Measurements from ENCODE around the gene CES2.
A peak's percentile ranks its signal among the peaks of the same experiment; 100 is the strongest.
"Not testable (repeated sequence)": the region's sequence is repeated elsewhere in the genome, so short reads cannot be mapped to it uniquely, and the experiment has no call there.

Gene CES2

DNA sequence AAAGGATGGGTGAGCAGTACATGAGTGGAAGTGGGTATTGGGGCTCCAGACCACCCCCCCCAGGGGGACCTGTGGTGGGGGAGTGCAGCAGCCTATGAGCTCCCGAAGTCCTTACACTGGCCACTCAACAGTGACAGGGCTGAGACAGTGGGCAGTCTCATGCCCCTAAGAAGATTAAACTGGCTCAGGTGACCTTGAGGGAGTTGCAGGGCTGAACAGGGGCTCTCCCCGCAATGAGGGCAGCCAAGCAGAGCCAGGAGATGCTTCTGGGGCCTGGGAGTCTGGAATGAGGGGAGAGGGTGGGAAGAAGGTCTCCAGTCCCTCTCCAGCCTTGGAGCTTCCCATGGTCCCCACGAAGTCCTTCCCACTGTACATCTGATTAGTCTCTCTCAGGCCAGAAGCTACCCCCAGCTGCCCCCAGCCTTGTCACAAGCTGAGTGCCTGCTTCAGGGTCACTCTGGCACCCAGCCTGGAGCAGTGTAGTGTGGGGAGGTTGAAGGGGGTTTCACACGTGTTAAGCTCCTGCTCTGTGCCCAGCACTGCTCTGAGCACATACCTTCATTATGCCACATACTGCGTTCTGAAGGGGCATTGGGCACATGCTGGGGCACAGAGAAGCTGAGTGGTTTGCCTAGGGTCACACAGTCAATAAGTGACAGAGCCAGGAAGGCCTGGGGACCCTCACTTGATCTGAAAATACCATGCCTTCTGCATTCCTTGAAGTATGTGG is 15.6 kb upstream of the CES2 start:
- DNase-seq = no peak

DNA sequence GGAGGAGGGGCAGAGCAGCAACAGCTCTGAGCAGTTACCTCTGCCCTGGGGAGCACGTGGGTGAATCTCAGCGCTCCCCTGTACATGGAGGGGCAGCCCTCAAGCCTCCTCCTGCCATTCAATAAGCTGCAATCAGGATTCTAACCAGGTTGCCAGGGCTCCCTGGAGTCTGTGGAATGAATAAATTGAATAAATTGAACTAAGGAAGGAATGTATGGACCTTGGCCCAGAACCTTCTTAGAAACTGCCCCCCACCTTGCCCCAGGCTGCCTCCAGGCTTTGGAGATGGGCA is 15.1 kb upstream of the CES2 start:
- no peak for DNase-seq

DNA sequence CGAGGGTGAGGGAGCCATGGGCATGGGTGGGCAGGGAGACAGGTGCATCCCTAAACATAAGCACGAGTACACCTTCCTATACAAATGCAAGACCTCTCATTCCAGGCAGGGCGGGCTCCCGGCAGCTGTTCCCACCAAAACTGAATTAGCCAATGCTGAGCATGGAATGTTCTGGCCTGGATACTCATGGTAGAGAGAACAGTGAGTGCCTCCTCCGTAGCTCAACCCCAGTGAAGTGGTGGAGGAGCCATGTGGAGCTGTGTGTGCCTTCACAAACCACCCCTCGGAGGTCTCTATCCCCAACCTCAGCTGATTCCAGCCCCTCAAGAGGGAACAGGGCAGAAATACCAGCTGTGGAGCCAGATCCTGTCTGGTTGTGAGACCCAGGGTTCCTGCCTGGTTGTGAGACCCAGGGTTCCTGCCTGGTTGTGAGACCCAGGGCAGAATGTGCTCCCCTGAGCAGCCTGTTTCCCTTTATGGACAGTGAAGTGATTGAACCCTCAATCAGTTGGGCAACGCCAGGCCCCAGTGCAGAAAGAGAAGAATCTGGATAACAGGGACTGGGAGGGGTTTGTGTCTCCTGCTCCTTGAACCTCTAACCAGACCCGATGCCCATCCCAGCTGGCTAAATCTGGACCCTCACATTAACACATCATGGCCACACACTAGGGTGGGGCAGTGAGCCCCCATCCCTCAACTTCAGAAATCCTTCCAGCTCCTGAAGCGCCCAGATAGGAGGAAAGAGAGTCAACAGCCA is 14.2 kb upstream of the CES2 start:
- DNase-seq = no peak

DNA sequence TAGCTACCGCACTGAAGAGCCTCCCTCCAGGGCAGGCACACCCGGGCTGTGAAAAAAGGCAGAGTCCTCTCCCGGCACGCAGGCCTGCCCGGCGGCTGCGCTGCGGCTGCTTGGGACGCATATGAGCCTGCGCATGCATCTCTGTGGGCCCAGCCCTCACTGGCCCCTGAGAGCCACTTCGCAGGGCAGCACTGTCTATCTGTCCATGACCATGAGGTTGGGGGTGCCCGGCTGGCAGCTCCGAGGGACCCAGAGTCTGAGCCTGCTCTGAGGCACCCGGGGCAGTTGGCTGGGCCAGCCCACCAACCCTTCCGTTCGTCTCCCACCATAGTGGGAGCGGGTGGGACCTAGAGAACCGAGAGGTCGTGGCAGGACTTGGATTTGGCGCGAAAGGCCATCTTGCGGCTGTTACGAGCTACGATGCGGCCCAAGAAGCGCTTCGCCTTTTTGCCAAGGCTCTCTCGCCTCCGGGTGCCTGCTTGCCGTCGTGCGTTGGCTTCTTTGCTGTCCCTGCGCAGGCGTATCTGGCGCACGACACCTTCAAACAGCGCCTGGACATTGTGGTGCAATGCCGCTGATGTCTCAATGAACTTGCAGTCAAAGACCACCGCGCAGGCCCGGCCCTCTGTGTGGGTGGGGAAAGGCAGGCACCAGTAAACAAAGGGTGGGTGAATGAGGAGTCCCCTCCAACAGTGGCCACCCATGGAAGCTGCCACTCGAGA is 13.4 kb upstream of the CES2 start:
- DNase-seq = no peak

DNA sequence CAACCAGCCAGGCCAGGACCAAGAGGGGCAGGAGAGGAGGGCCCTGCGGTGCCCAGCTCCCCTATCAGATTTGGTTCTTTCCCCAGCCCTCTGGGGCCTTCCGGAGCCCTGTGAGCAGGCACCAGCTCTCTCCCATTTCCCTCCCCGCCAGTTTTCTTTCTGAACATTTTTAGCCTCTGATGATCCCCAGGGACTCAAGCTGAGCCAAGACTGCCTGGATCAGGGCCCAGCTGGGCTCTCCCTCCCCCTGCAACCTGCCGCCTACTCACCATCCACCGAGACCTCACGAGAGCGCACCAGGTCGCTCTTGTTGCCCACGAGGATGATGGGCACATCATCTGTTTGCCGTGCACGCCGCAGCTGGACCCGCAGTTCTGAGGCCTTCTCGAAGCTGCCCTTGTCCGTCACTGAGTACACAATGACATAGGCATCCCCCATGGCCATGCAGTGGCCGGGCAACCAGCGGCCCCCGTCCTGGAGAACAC is 12.0 kb upstream of the CES2 start:
- DNase-seq = peak; percentile 29

DNA sequence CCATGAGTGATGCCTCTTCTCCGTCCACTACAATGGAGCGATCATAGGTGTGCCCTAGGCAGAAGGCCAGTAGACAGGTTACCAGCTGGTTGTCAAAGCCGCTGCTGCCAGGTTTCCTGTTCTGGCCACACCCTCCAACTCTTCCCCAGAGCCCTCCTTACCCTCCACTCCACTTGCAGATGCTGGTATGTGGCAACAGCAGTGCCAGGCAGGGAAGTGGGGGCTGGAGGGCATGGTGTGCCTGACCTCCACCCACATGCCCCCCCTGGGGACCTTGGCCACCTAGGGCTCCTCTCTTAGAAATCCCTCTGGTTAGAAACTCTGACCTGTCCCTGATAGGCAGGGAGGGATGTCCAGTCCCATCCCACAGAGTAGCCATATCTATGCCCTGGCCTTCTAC is 11.4 kb upstream of the CES2 start:
- no peak for DNase-seq

DNA sequence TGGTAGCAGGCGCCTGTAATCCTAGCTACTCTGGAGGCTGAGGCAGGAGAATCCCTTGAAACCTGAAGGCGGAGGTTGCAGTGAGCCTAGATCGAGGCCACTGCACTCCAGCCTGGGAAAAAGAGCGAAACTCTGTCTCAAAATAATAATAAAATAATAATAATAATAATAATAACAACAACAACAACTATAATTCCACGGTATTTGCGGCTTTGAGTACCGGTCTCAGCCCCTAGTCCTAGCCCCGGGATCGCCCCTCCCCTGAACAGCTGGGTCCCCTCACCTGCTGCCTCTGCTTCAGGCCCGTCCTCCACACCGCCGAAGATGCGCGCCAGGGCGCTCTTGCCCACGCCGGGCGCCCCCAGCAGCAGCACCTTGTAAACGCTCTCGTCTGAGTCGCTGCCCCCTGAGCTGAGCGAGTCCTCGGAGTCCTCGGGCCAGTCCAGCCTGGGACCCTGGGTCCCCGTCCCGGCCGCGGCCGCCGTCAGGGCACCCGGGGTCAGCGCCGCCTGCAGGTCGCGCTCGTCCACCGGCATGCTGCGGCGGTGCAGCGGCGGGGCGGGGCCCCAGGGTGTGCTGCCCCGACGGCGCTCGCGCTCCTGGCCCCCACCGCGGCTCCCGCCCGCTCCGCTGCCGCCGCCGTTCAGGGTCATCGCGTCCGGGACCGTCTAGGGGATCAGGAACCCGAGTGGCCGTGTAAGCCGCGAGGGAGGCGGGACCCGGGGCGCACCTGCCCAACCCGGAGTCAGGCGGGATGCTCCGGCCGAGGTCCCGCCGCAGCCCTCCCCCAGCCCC is 10.6 kb upstream of the CES2 start:
- no peak for DNase-seq

DNA sequence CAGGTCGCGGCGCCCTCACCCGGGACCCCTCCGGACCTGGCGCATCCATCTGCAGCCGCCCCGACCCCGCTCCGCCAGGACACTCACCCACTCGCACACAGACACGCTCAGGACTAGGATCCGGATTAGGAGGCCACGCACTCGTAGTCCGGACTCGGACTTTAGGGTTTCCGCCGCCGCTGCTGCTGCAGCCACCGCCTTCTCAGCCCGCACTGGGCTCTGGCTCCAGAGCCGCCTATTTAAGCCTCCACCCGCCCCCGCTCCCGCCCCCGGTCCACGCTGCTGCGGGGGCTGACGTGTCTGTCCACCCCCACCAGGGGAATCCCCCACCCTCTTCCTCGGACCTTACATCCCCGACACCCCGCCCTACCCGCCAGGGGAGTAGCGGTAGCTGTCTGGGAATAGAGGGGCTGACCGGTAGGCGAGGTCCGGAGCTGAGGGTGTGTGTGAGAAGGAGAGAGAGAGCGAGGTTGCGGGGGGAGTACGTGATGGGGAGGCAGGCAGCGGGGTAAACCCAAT is 9.9 kb upstream of the CES2 start, which contains the start of gene RRAD:
Gene RRAD (minus strand): TSS at position 214 of the 519 bp plus-strand sequence. CDS start 356 bp downstream, outside the sequence.
- no peak for DNase-seq

DNA sequence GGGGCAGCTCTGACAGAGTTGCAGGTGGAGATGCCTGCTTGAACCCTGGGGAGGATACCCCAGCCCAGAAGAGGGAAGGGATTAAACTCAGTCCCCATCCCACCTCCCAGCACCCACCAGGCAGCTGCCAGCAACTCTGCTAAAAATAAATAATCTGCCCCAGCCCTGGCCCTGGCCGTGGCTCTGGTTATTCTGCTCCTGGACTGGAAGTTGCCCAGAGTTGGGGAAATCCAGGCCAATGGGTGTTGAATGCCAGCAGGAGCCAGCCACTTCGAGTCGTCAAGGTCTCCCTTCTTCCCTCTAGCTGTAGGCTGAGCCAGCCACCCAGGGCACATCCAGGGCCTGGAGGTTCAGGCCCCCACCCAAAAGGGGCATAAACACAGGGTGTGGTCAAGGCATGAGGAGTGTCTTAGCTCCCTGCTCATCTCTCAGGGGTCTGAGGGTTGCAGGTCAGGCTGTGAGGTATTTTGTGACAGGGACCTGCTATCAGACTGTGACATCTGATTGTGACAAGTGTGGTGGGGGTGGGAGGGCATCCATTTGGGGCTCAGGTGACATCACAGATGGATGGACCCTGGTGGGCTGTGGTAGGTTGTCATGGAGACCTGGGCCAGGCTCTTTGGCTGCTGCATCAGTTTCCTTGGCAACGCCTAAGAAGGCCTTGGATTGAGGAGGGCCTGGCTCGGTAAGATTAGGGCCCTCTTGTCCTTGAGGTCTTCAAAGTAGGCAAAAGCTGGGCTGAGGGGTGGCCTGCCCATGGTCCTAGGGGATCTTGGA is 9.0 kb upstream of the CES2 start:
- DNase-seq = no peak

DNA sequence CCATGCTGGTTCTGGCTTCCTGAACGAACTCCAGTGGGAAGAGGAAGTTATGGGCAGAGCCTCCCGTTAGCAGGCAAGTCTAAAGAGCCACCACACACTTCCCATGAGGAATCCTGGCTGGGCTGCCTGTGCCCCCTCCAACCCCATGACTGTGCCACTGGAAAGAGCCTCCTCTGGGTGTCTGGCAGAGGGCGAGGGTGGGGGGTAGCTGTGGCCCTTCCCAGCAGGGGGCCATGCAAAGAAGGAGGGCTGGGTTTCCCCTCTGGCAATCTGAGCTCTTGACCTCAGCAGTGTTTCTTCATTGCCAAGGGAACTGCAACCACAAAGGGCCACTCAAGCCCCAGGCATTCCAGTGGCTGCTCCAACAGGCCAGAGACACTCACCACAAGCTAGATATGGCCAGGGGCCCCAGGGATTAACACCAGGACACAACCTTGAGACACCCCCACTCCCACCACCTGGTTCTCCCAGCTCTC is 8.3 kb upstream of the CES2 start:
- DNase-seq = peak; percentile 85

DNA sequence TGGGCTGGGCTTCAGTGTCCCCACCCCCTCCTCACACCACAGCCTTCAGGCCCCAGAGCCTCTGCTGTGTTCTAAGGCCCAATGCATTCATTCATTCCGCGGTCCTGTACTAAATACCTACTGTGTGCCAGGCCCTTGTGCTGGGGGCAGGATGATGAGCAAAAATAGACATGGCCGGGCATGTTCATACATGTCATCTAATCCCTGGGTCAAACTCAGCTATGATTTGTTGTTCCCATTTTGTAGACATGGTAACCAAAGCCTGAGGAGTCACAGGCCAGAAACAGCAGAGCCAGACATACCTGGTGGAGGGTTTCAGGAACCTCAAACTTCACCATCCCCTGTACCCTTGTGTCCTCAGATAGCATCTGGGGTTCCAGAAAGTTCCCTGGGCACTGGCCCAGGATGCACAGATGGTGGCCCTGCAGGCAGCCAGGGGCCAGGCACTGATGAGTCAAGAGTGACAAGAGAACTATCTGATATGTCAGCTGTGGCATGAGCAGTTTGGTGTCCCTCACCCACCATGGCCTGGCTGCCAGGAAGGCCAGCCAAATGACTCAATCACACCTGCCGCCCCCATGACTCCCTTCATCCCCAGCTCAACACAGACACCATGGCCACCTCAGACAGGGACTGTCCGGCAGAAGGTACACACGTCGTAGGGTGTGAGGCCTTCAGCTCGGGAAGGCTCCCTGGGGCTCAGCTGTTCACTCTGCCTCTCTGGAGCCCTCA is 7.2 kb upstream of the CES2 start:
- DNase-seq = no peak

DNA sequence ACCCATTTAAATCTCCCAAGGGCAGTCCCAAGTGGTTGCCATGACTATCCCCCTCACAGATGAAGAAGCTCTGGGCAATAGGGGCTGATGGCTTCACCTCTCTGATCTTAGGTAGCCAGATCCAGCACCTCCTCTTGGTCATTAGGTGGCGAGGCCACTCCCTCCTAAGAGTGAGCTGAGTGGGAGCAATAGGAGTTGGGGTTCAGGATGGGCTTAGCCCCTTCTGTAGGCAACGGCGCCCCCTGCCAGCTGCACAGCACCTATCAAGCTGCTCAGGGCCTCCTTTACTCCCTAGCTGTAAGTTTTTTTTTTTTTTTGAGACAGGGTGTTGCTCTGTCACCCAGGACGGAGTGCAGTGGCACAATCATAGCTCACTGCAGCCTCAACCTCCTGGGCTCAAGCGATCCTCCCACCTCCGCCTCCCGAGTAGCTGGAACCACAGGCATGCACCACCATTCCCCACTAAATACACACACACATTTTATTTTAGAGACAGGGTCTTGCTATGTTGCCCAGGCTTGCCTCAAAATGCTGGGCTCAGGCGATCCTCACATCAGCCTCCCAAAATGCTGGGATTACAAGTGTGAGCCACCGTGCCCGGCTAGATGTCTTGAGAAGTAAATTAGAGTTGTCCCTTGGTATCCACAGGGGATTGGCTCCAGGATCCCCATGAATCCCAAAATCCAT is 6.5 kb upstream of the CES2 start:
- DNase-seq = no peak

DNA sequence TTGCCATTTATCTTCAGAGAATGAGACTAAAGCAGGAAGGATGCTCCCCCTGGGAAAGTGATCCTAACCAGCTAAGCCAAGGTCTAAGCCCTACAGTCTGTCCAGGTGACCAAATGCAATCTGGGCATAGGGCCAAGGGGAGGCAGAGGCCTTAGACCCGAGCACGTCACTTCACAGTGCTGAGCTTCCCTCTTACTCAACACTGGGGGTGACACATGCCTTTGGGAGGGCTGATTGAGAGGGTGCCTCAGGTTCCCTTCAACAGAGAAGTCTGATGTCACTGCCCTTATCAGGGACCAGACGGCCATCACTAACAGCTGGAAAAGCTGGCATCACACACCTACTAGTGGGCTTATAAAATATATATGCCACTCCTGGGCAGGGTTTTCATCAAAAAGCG is 5.1 kb upstream of the CES2 start:
- no peak for DNase-seq

DNA sequence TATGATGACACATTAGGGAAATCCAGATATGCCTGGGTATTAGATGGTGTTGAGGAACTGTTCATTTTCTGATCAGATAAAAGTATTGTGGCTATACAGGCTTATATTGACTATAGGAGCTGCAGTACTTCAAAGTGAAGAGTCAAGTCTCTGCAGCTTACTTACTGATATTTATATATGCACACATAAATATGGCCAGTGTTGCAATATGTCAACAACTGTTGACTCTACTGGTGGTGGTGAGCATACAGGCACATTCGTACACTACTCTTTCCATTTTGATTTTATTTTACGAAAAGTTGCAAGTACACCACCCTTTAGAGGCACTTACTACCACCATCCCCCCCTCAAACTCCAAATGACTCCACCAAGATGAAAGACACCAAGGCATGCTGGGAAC is 3.7 kb upstream of the CES2 start:
- DNase-seq = no peak

DNA sequence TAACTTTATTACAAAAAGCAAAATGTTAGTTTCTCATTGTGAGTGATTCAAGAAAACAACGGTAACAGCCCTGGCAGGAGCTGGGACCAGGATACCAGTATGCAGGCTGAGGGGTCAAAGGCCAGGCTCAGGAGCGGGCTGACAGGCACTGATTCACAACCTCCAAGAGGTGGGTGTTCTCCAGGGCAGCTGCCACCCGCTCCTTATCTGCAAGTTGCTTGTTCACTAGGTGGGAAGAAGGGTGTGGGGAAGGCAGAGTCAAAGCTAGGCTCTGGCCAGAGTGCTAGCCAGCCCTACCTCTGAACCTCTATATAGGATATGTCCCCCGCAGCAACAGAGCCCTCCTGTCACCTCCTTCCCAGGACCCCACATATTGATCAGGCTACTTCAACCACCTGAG is 3.2 kb upstream of the CES2 start:
- DNase-seq = no peak

DNA sequence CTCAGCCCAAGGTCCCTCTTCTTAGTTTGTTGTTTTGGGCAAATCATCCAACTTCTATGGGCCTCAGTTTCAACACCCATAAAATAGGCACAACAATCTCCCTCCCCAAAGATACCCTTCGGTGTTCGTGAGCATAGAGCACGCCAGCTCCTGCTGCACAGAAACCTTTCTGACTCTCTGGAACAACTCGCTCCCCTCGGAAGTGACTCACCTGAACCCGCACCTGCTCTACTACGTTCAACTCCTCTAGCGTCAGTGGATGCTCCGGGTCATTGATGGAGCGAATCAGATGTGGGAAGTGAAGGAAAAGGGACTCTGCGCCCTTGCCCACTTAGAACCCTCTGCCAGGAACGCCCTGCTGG is 1.6 kb upstream of the CES2 start:
- DNase-seq = no peak

DNA sequence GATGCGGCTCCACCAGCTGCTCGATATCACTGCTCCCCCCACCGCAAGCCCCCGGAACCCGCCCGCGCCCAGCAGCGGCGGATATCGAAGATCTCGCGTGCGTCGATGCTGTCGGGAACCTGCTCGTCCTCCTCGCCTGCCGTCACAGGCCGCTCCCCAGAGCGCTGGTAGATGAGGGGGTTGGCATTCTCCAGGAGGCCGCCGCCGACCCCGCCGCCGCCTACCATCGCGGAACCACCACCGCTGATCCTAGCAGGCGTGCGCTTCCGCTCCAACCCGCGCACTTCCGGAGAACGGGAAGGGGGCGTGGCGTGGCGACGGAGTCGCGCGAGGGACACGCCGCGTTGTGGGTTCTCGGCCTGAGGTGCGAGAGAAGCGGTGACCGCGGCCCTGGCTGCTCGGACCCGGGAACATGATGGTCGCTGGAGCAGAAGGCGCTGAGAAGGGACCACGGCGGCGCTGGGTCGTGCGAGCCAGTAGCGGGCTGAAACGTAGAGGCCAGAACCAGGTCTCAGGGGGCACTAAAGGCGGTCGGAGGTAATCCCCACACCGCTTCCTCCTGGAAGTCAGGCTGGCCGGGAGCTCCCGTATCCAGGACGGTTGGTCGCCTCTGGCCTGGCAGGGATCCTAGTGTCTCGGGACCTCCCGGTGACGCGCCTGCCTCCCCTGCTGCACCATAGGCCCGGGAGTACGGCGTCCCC is 1.0 kb upstream of the CES2 start, which contains the start of gene CIAO2B:
Gene CIAO2B (minus strand): TSS at position 265 of the 701 bp plus-strand sequence. CDS start 38 bp downstream, at position 227.
- peak; percentile 85 for DNase-seq

DNA sequence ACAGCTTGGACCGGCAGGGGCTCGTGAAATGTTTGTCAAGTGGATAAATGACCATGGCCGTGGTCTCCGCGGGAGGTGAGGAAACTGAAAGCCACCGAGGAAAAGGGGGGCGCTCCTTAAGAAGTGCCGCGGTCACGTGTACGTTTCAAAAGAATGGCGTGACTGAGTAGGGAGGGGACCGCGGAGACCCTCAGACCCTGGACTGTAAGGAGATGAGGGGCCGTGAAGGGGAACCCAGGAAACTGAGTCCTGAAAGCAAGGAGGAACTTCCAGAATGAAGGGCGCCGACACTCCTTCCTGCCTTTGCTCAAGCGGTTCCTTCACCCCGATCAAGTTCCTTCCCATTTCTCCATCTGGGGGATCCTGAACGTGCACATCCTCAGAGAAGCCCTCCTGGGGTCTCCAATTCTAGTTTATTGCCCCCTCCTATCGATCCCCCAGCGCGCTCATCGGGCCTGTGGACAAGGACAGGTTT is 440 bp upstream of the CES2 start:
- not testable (repeated sequence) for DNase-seq

DNA sequence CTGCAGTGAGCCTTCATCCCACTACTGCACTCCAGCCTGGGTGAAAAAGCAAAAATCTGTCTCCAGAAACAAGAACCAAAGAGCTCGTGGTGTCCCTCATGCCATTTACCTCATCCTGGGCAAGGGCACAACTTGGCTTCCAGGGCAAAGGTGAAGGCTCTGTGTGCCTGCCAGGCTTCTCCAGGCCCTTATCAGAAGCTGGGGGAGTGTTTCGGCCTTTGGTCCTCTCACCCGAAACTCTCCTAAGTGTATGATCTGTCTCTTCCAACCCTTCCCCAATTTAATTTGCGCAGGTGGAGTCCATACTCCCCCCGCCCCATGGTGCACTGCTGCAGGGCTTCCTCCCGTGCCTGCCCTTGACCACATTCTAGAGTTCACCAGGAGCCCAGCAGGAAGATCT is 1.1 kb downstream of the CES2 start:
- no peak for DNase-seq

Measured in fibroblast of skin of back (primary cell).